ENCODE results near the gene STEAP1B. TPM values are rescaled to one million over a fixed set of nuclear protein-coding genes. Genes with fewer than 3 reads are reported as not detected.

The STEAP1B gene
- polyA plus RNA-seq, 1 experiment = 1.4 TPM

DNA sequence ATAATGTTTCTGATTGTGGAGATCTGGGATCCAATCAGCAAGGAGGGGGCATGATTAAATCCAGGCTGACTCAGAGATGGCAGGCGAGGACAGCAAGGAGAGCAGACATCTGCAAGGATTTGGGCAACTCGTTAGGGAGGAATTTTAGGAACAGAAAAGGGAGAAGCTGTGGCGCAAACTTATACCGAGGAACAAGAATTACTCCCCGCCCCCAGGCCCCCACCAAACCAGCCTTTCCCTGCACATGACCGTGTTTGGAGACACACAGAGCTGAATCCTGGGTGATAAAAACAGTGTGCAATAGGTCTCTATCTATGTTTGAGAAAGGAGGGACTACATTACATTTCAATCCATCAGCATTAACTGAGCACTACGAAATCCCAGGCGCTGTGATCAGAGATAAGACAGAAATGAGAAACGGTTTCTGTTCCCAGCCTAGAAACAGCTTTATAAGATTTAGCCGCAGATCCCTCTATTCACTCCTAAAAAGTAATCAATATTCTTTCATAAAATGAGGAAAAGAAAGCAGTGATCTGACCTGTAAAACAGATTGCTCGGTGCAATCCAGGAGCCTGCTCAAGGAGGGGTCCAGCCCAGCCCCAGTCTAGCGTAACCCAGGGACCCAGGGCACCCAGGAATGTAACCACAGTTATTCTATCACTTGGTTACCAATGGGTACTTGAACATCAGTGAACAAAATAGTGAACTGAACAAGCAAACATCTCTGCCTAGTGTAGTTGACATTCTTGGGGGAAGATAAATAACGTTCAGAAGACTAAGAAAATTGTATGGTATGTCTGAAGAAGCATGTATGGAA is 105.9 kb downstream of the STEAP1B start:
- DNase-seq (ENCODE audit: low read depth) = no peak
- Histone ChIP-seq H3K4me3 (ENCODE audit: low read depth, low read length) (no peak overlapping the region), H3K27me3 (ENCODE audit: control insufficient read depth, insufficient read depth, low read length) (no peaks in the 10 kb centered on the region), H3K36me3 (ENCODE audit: control insufficient read depth, insufficient read depth, low read length) (no peaks in the 10 kb centered on the region)
- CTCF ChIA-PET = interaction anchor here (0.6 kb wide), 1 partner anchor 193 kb away, joined by 3 read pairs; no protein-coding TSS in a partner anchor
- POLR2A ChIA-PET = no interaction called here
- no peak for TF ChIP-seq CTCF (IDR thresholded peaks at IDR 0.05; ENCODE audit: insufficient read depth, low read depth, low read length)

GRCh38 chr7:22390516-22390915 is 109.5 kb downstream of the STEAP1B start:
- POLR2A ChIA-PET = no interaction called here
- Histone ChIP-seq H3K4me3 (ENCODE audit: low read depth, low read length) (no peak overlapping the region), H3K27me3 (ENCODE audit: control insufficient read depth, insufficient read depth, low read length) (no peaks in the 10 kb centered on the region), H3K36me3 (ENCODE audit: control insufficient read depth, insufficient read depth, low read length) (no peaks in the 10 kb centered on the region)
- DNase-seq (ENCODE audit: low read depth) = no peak
- CTCF ChIA-PET = interaction anchor here (1.1 kb wide), 1 partner anchor 95 kb away, joined by 3 read pairs; no protein-coding TSS in a partner anchor
- TF ChIP-seq CTCF (IDR thresholded peaks at IDR 0.05; ENCODE audit: insufficient read depth, low read depth, low read length) = no peak

GRCh38 chr7:22389892-22390291 is 110.1 kb downstream of the STEAP1B start:
- POLR2A ChIA-PET = no interaction called here

DNA sequence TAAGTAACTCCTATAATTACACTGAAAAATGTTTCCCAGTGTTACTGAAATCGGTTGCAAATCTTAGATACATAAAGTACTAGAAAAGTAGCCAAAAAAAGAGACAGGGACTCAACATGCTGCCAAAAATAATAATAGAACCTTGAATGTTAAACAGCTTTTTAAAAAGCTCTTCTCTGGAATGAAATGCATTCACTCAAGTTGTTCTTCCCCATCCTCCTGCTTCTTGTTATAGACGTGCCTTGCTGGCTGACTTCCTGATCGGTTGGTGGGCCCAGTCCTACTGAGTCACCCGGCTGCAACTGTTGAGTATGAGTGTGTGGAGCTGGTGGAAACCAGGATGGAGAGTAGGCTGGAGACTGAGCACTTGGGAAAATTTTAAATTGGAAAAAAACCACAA is 112.4 kb downstream of the STEAP1B start:
- Histone ChIP-seq H3K4me3 (ENCODE audit: low read depth, low read length) (no peak overlapping the region), H3K27me3 (ENCODE audit: control insufficient read depth, insufficient read depth, low read length) (peaks cover 1% of the 10 kb centered on the region; the same call in 1 of the 2 replicates), H3K36me3 (ENCODE audit: control insufficient read depth, insufficient read depth, low read length) (no peaks in the 10 kb centered on the region)
- no peak for TF ChIP-seq CTCF (IDR thresholded peaks at IDR 0.05; ENCODE audit: insufficient read depth, low read depth, low read length)
- no peak for DNase-seq (ENCODE audit: low read depth)
- POLR2A ChIA-PET = no interaction called here
- CTCF ChIA-PET = no interaction called here

More at GRCh38 chr7:22389892-22390291, 110.1 kb downstream of the STEAP1B start:
- Histone ChIP-seq H3K36me3 (ENCODE audit: control insufficient read depth, insufficient read depth, low read length) (no peaks in the 10 kb centered on the region), H3K27me3 (ENCODE audit: control insufficient read depth, insufficient read depth, low read length) (no peaks in the 10 kb centered on the region), H3K4me3 (ENCODE audit: low read depth, low read length) (no peak overlapping the region)
- no peak for TF ChIP-seq CTCF (IDR thresholded peaks at IDR 0.05; ENCODE audit: insufficient read depth, low read depth, low read length)
- DNase-seq (ENCODE audit: low read depth) = no peak
- CTCF ChIA-PET = no interaction called here

DNA sequence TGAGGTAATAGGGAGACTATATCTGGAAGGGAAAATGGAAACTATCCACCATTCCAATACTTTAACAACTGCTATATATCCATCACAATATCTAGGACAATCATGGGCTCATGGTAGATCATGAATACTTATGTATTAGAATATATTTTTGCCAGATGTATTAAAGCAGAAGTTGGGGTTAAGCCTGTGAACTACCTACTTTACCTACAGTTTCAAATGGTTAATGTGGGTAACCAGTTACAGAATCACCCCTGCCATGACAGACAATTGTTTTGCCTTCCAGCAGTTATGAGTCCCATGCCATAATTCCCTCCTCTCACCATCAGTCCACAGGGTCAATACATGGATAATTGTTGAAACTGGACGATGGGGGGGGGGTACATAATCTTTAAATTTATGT is 113.1 kb downstream of the STEAP1B start:
- DNase-seq (ENCODE audit: low read depth) = no peak
- Histone ChIP-seq H3K36me3 (ENCODE audit: control insufficient read depth, insufficient read depth, low read length) (no peaks in the 10 kb centered on the region), H3K4me3 (ENCODE audit: low read depth, low read length) (no peak overlapping the region), H3K27me3 (ENCODE audit: control insufficient read depth, insufficient read depth, low read length) (peaks cover 2% of the 10 kb centered on the region; the same call in 1 of the 2 replicates)
- CTCF ChIA-PET = no interaction called here
- POLR2A ChIA-PET = no interaction called here
- TF ChIP-seq CTCF (IDR thresholded peaks at IDR 0.05; ENCODE audit: insufficient read depth, low read depth, low read length) = no peak

All from BJ (cell line).